Measurements from ENCODE around the gene CMTM2.
A peak's percentile ranks its signal among the peaks of the same experiment; 100 is the strongest.

Gene CMTM2

GRCh38 chr16:66569827-66570405 lies 9.3 kb upstream of the CMTM2 start:
- Mint-ChIP-seq H3K9me3 (no peaks in the 10 kb centered on the region), H3K4me3 (no peak overlapping the region), H3K36me3 (ENCODE audit: low read depth) (peaks cover 26% of the 10 kb centered on the region), H3K27me3 (ENCODE audit: low read depth) (peaks cover 4% of the 10 kb centered on the region), H3K4me1 (peaks cover 7% of the 10 kb centered on the region), H3K27ac (no peak overlapping the region)
- no peak for TF ChIP-seq CTCF (IDR thresholded peaks at IDR 0.05; ENCODE audit: unreplicated experiment in 3 of 3)

- Mint-ChIP-seq H3K36me3 (ENCODE audit: low read depth) (peaks cover 2% of the 10 kb centered on the region), H3K27me3 (ENCODE audit: low read depth) (peaks cover under 1% of the 10 kb centered on the region), H3K4me3 (no peak overlapping the region), H3K4me1 (peaks cover 10% of the 10 kb centered on the region), H3K27ac (peak overlapping the region in 1 of 3 experiments; percentile 60), H3K9me3 (no peaks in the 10 kb centered on the region)
- TF ChIP-seq CTCF (IDR thresholded peaks at IDR 0.05; ENCODE audit: unreplicated experiment in 3 of 3), result no peak
These were observed 6.9 kb upstream of the CMTM2 start for GRCh38 chr16:66572356-66572755.

GRCh38 chr16:66574081-66574480 lies 5.2 kb upstream of the CMTM2 start:
- no peaks in the 10 kb centered on the region for H3K36me3 Mint-ChIP-seq (ENCODE audit: low read depth)
- H3K27ac Mint-ChIP-seq, result peak overlapping the region; percentile 23 to 79 (median 54)
- H3K4me1 Mint-ChIP-seq, result peaks cover 13% of the 10 kb centered on the region
- peaks cover 5% of the 10 kb centered on the region for H3K27me3 Mint-ChIP-seq (ENCODE audit: low read depth)
- H3K9me3 Mint-ChIP-seq, result no peaks in the 10 kb centered on the region
- no peak for TF ChIP-seq CTCF (IDR thresholded peaks at IDR 0.05; ENCODE audit: unreplicated experiment in 3 of 3)
- H3K4me3 Mint-ChIP-seq, result no peak overlapping the region

GRCh38 chr16:66574531-66574930 lies 4.7 kb upstream of the CMTM2 start:
- H3K4me1 Mint-ChIP-seq, result peaks cover 13% of the 10 kb centered on the region
- no peaks in the 10 kb centered on the region for H3K9me3 Mint-ChIP-seq
- peak overlapping the region; percentile 23 to 79 (median 54) for H3K27ac Mint-ChIP-seq
- peaks cover 5% of the 10 kb centered on the region for H3K27me3 Mint-ChIP-seq (ENCODE audit: low read depth)
- no peaks in the 10 kb centered on the region for H3K36me3 Mint-ChIP-seq (ENCODE audit: low read depth)
- no peak overlapping the region for H3K4me3 Mint-ChIP-seq
- no peak for TF ChIP-seq CTCF (IDR thresholded peaks at IDR 0.05; ENCODE audit: unreplicated experiment in 3 of 3)

GRCh38 chr16:66575060-66575459 lies 4.2 kb upstream of the CMTM2 start:
- Mint-ChIP-seq H3K4me1 (peaks cover 15% of the 10 kb centered on the region), H3K27me3 (ENCODE audit: low read depth) (peaks cover 5% of the 10 kb centered on the region), H3K4me3 (no peak overlapping the region), H3K36me3 (ENCODE audit: low read depth) (no peaks in the 10 kb centered on the region), H3K27ac (no peak overlapping the region), H3K9me3 (no peaks in the 10 kb centered on the region)
- TF ChIP-seq CTCF (IDR thresholded peaks at IDR 0.05; ENCODE audit: unreplicated experiment in 3 of 3), result no peak

GRCh38 chr16:66576296-66576695 lies 3.0 kb upstream of the CMTM2 start:
- peaks cover 27% of the 10 kb centered on the region for H3K4me1 Mint-ChIP-seq
- no peak overlapping the region for H3K27ac Mint-ChIP-seq
- H3K4me3 Mint-ChIP-seq, result no peak overlapping the region
- no peak for TF ChIP-seq CTCF (IDR thresholded peaks at IDR 0.05; ENCODE audit: unreplicated experiment in 3 of 3)
- H3K9me3 Mint-ChIP-seq, result no peaks in the 10 kb centered on the region
- H3K27me3 Mint-ChIP-seq (ENCODE audit: low read depth), result peaks cover 5% of the 10 kb centered on the region
- H3K36me3 Mint-ChIP-seq (ENCODE audit: low read depth), result no peaks in the 10 kb centered on the region

Measured in nephron (organoid).